IMR-90 (cell line): Measurements from ENCODE around the gene RNF144A.
A peak's percentile ranks its signal among the peaks of the same experiment; 100 is the strongest.

Source experiments
- POLR2A ChIP-seq: IDR thresholded peaks from 2 replicates; pipeline ENCODE4 v1.6.1; 2012; ENCODE audit warnings: mild to moderate bottlenecking, low read depth, low read length
- RAD21 ChIP-seq: IDR thresholded peaks from 2 replicates; pipeline ENCODE4 v1.6.1; 2012; ENCODE audit warnings: low read length, improper control_type of control experiment
- SMC3 ChIP-seq: fragments of 150-350 bp; IDR thresholded peaks from 2 replicates; pipeline ENCODE4 v1.6.1; 2016; ENCODE audit warnings: low read depth, mild to moderate bottlenecking, antibody characterized with exemption, low read length, moderate library complexity
- TF ChIP-seq, protein P1 (sequence below): conservative IDR thresholded peaks from 2 replicates; pipeline ENCODE4 v1.5.1; 2012; ENCODE audit warnings: mild to moderate bottlenecking, low read depth, low read length, improper control_type of control experiment
- TF ChIP-seq, protein P2 (sequence below): fragments of 150-350 bp; IDR thresholded peaks from 2 replicates; pipeline ENCODE4 v1.6.1; 2017; ENCODE audit warnings: mild to moderate bottlenecking, antibody characterized with exemption, low read length, low read depth

DNA sequence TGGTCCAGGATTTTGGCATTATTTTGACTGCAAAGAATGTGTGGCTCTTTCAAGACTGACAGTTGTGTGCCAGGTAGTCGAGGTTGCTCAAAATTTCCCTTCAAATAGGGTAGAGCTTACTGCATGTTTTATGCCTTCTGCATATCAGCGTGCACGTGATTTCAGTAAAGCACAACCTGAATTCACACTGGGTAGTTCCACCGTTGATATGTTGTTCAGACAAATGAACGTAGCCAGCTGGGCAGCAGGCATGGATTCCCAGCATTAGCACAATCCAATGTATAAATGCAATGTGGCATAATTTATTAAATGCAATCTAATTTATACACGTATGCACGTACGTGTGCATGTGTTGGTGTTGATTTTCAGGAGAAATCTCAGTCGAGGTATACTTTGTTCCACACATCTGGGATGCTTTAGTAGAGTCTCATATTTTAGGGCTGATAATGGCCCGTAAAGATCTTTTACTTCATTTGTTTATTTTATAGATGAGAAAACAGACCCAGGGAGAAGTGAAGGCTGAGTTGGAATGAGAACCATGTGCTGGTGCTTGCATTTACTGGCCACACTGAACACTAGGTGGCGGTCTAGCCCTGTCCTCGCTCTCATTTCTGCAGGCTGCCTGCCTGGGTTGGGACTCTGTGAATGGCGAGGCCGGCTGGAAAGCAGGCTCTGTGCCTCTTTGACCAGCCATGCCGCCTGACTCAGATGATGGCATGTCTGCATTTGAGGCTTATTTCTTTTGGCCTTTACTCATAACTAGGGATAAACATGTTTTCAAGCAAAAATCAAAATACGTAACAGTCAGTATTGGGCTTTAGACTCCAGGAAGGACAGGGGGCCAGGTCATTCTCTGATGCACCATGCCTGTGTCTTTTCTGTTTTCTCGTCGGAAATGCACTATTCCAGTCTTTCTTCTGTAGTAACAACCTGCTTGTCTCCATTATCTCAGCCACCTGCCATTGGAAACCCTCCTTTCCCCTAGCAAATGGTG, 120.4 kb downstream of the RNF144A start:
- TF ChIP-seq POLR2A: no peak
- no peak for TF ChIP-seq SMC3
- TF ChIP-seq, protein P1, sequence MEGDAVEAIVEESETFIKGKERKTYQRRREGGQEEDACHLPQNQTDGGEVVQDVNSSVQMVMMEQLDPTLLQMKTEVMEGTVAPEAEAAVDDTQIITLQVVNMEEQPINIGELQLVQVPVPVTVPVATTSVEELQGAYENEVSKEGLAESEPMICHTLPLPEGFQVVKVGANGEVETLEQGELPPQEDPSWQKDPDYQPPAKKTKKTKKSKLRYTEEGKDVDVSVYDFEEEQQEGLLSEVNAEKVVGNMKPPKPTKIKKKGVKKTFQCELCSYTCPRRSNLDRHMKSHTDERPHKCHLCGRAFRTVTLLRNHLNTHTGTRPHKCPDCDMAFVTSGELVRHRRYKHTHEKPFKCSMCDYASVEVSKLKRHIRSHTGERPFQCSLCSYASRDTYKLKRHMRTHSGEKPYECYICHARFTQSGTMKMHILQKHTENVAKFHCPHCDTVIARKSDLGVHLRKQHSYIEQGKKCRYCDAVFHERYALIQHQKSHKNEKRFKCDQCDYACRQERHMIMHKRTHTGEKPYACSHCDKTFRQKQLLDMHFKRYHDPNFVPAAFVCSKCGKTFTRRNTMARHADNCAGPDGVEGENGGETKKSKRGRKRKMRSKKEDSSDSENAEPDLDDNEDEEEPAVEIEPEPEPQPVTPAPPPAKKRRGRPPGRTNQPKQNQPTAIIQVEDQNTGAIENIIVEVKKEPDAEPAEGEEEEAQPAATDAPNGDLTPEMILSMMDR: peak; percentile 40
- TF ChIP-seq, protein P2, sequence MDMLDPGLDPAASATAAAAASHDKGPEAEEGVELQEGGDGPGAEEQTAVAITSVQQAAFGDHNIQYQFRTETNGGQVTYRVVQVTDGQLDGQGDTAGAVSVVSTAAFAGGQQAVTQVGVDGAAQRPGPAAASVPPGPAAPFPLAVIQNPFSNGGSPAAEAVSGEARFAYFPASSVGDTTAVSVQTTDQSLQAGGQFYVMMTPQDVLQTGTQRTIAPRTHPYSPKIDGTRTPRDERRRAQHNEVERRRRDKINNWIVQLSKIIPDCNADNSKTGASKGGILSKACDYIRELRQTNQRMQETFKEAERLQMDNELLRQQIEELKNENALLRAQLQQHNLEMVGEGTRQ: no peak
- peak; percentile 21; the same call in 1 of the 2 replicates for TF ChIP-seq RAD21
